ENCODE results near the gene B9D1.

GRCh38 chr17:19342611-19343255 is 19.8 kb downstream of the B9D1 start:
- TF ChIP-seq, protein P1, sequence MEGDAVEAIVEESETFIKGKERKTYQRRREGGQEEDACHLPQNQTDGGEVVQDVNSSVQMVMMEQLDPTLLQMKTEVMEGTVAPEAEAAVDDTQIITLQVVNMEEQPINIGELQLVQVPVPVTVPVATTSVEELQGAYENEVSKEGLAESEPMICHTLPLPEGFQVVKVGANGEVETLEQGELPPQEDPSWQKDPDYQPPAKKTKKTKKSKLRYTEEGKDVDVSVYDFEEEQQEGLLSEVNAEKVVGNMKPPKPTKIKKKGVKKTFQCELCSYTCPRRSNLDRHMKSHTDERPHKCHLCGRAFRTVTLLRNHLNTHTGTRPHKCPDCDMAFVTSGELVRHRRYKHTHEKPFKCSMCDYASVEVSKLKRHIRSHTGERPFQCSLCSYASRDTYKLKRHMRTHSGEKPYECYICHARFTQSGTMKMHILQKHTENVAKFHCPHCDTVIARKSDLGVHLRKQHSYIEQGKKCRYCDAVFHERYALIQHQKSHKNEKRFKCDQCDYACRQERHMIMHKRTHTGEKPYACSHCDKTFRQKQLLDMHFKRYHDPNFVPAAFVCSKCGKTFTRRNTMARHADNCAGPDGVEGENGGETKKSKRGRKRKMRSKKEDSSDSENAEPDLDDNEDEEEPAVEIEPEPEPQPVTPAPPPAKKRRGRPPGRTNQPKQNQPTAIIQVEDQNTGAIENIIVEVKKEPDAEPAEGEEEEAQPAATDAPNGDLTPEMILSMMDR (conservative IDR thresholded peaks at IDR 0.05; ENCODE audit: low read depth, low read length) = no peak
- TF ChIP-seq EZH2 (IDR thresholded peaks at IDR 0.05; ENCODE audit: low read length, unreplicated experiment) (no peak), EZH2phosphoT487 (IDR thresholded peaks at IDR 0.05; ENCODE audit: borderline replicate concordance, low read length) (no peak)

Data from PC-3 (cell line).